ENCODE results near the gene KIAA0825.

KIAA0825 gene

DNA sequence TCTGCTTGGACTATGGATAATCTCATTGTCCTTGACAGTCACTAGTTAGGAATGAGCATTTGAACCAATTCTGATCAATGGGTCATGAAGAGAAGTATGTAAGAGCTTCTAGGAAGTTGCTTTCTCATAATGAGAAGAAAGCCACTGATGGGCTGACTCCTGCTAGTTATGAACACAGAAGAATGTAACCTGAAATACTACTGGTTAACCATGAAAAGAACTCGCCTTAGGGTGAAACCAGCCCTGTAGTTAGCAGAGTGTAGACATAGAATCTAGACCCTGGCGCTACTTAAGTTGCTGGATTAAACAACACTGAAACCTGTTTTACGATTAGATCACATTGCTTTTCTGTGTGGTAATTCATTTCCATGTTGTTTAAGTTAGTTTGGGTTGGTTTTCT lies 26.6 kb upstream of the KIAA0825 start:
- H3K4me2 ChIP-seq (ENCODE audit: insufficient read depth, low read length): no peak overlapping the region
- H3K27me3 ChIP-seq (ENCODE audit: insufficient read depth, low read length, poor library complexity): no peaks in the 10 kb centered on the region
- H3K9ac ChIP-seq (ENCODE audit: low read depth, low read length): no peak overlapping the region
- ATAC-seq (ENCODE audit: insufficient read depth, low read depth): no peak
- H4K20me1 ChIP-seq (ENCODE audit: insufficient read depth, low read length): no peaks in the 10 kb centered on the region
- DNase-seq: no peak
- TF ChIP-seq EZH2 (IDR thresholded peaks at IDR 0.05; ENCODE audit: borderline replicate concordance, low read depth, low read length, severe bottlenecking): no peak
- TF ChIP-seq, protein P1, sequence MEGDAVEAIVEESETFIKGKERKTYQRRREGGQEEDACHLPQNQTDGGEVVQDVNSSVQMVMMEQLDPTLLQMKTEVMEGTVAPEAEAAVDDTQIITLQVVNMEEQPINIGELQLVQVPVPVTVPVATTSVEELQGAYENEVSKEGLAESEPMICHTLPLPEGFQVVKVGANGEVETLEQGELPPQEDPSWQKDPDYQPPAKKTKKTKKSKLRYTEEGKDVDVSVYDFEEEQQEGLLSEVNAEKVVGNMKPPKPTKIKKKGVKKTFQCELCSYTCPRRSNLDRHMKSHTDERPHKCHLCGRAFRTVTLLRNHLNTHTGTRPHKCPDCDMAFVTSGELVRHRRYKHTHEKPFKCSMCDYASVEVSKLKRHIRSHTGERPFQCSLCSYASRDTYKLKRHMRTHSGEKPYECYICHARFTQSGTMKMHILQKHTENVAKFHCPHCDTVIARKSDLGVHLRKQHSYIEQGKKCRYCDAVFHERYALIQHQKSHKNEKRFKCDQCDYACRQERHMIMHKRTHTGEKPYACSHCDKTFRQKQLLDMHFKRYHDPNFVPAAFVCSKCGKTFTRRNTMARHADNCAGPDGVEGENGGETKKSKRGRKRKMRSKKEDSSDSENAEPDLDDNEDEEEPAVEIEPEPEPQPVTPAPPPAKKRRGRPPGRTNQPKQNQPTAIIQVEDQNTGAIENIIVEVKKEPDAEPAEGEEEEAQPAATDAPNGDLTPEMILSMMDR (IDR thresholded peaks at IDR 0.05; ENCODE audit: borderline replicate concordance, extremely low read depth, low read length, poor library complexity, severe bottlenecking): no peak
- H2AFZ ChIP-seq (ENCODE audit: low read depth, low read length): no peak overlapping the region
- no peak overlapping the region for H3K4me3 ChIP-seq (ENCODE audit: low read depth in 1 of 2, low read length in 2 of 2)
- H3K36me3 ChIP-seq (ENCODE audit: insufficient read depth, low read length): peaks cover 57% of the 10 kb centered on the region
- H3K9me3 ChIP-seq (ENCODE audit: insufficient read depth, low read length, severe bottlenecking): peaks cover 4% of the 10 kb centered on the region
- no peak overlapping the region for H3K27ac ChIP-seq (ENCODE audit: low read length)
- no peaks in the 10 kb centered on the region for H3K4me1 ChIP-seq (ENCODE audit: insufficient read depth, low read length)
- H3K79me2 ChIP-seq (ENCODE audit: insufficient read depth, low read length): peaks cover 15% of the 10 kb centered on the region

DNA sequence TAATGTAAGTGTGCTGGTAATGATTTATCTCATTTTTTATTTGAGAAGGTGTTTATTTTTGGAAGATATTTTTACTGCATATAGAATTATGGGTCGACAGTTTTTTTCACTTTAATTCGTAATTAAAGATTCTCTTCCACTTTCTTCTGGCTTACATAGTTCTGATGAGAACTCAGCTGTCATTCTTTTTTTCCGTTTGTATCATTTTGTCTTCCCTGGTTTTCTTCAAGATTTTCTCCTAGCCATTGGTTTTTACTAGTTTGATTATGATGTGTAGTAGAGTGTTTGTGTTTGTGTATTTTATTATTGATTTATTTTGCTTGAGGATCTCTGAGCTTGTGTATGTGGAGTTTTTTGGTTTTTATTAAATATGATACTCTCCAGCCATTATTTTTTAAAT lies 21.8 kb upstream of the KIAA0825 start:
- TF ChIP-seq EZH2 (IDR thresholded peaks at IDR 0.05; ENCODE audit: borderline replicate concordance, low read depth, low read length, severe bottlenecking): no peak
- TF ChIP-seq, protein P1 (IDR thresholded peaks at IDR 0.05; ENCODE audit: borderline replicate concordance, extremely low read depth, low read length, poor library complexity, severe bottlenecking): no peak
- Histone ChIP-seq H3K36me3 (ENCODE audit: insufficient read depth, low read length) (peaks cover 71% of the 10 kb centered on the region), H3K27ac (ENCODE audit: low read length) (no peak overlapping the region), H3K4me1 (ENCODE audit: insufficient read depth, low read length) (no peaks in the 10 kb centered on the region), H3K79me2 (ENCODE audit: insufficient read depth, low read length) (peaks cover 53% of the 10 kb centered on the region), H4K20me1 (ENCODE audit: insufficient read depth, low read length) (no peaks in the 10 kb centered on the region), H3K27me3 (ENCODE audit: insufficient read depth, low read length, poor library complexity) (no peaks in the 10 kb centered on the region), H3K9me3 (ENCODE audit: insufficient read depth, low read length, severe bottlenecking) (peaks cover 39% of the 10 kb centered on the region), H2AFZ (ENCODE audit: low read depth, low read length) (no peak overlapping the region), H3K9ac (ENCODE audit: low read depth, low read length) (no peak overlapping the region), H3K4me2 (ENCODE audit: insufficient read depth, low read length) (no peak overlapping the region), H3K4me3 (ENCODE audit: low read depth in 1 of 2, low read length in 2 of 2) (no peak overlapping the region)
- DNase-seq: no peak
- no peak for ATAC-seq (ENCODE audit: insufficient read depth, low read depth)

DNA sequence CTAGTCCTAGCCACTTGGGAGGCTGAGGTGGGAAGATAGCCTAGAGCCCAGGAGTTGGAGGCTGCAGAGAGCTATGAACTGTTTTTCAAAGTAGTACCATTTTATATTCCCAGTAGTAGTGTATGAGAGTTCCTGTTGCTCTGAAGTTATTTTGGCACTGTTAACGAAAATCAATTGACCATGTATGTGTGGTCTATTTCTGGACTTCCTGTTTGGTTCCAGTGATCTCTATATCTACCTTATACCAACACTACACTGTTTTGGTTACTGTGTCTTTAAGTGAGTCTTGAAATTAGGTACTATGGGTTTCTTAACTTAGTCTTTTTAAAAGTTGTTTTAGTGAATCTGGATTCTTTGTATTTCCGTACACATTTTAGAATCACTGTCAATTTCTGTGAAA lies 13.6 kb upstream of the KIAA0825 start:
- Histone ChIP-seq H3K4me3 (ENCODE audit: low read depth in 1 of 2, low read length in 2 of 2) (no peak overlapping the region), H2AFZ (ENCODE audit: low read depth, low read length) (no peak overlapping the region), H3K9me3 (ENCODE audit: insufficient read depth, low read length, severe bottlenecking) (peaks cover 9% of the 10 kb centered on the region), H3K36me3 (ENCODE audit: insufficient read depth, low read length) (peaks cover 61% of the 10 kb centered on the region), H3K27me3 (ENCODE audit: insufficient read depth, low read length, poor library complexity) (no peaks in the 10 kb centered on the region), H3K27ac (ENCODE audit: low read length) (no peak overlapping the region), H3K79me2 (ENCODE audit: insufficient read depth, low read length) (peaks cover 36% of the 10 kb centered on the region), H3K4me2 (ENCODE audit: insufficient read depth, low read length) (no peak overlapping the region), H3K4me1 (ENCODE audit: insufficient read depth, low read length) (no peaks in the 10 kb centered on the region), H3K9ac (ENCODE audit: low read depth, low read length) (no peak overlapping the region), H4K20me1 (ENCODE audit: insufficient read depth, low read length) (no peaks in the 10 kb centered on the region)
- no peak for TF ChIP-seq EZH2 (IDR thresholded peaks at IDR 0.05; ENCODE audit: borderline replicate concordance, low read depth, low read length, severe bottlenecking)
- TF ChIP-seq, protein P1 (IDR thresholded peaks at IDR 0.05; ENCODE audit: borderline replicate concordance, extremely low read depth, low read length, poor library complexity, severe bottlenecking): no peak
- ATAC-seq (ENCODE audit: insufficient read depth, low read depth): no peak
- no peak for DNase-seq

DNA sequence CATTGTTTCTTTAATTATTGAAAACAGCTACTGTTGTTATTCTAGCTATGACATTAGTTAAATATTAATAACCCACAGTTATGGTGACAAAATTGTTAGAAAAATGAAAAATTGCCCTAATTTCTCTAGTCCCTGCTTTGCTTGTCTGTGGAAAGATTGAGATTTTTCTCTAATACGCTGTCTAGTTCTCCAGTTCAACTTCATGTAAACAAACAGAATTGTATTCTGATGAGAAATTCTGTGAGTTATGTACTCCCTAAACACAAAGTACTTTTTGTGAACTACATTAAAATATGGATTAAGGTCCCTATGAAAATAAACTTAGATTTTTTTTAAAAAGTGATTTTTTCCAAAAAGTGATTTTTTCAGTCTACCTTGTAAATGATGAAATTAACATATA lies 8.8 kb upstream of the KIAA0825 start:
- Histone ChIP-seq H4K20me1 (ENCODE audit: insufficient read depth, low read length) (peaks cover 8% of the 10 kb centered on the region; the same call in 1 of the 2 replicates), H3K4me1 (ENCODE audit: insufficient read depth, low read length) (no peaks in the 10 kb centered on the region; the same call in 1 of the 2 replicates), H3K79me2 (ENCODE audit: insufficient read depth, low read length) (peaks cover 50% of the 10 kb centered on the region), H3K4me3 (ENCODE audit: low read depth in 1 of 2, low read length in 2 of 2) (no peak overlapping the region), H3K4me2 (ENCODE audit: insufficient read depth, low read length) (no peak overlapping the region), H3K27ac (ENCODE audit: low read length) (no peak overlapping the region), H2AFZ (ENCODE audit: low read depth, low read length) (no peak overlapping the region), H3K9ac (ENCODE audit: low read depth, low read length) (no peak overlapping the region), H3K36me3 (ENCODE audit: insufficient read depth, low read length) (peaks cover 31% of the 10 kb centered on the region), H3K27me3 (ENCODE audit: insufficient read depth, low read length, poor library complexity) (no peaks in the 10 kb centered on the region), H3K9me3 (ENCODE audit: insufficient read depth, low read length, severe bottlenecking) (no peaks in the 10 kb centered on the region)
- no peak for TF ChIP-seq EZH2 (IDR thresholded peaks at IDR 0.05; ENCODE audit: borderline replicate concordance, low read depth, low read length, severe bottlenecking)
- DNase-seq (no peak), ATAC-seq (ENCODE audit: insufficient read depth, low read depth) (no peak)
